Mucosa of stomach (tissue), 1 donor: Measurements from ENCODE around the gene ARL6IP5.

Experiments
- H3K27me3 ChIP-seq: one replicate; pipeline ENCODE4 v1.7.0; 2013; ENCODE audit warnings: mild to moderate bottlenecking, low read length; ENCODE audit not compliant: control insufficient read depth, insufficient read depth
- H3K36me3 ChIP-seq: one replicate; pipeline ENCODE4 v1.7.0; 2013; ENCODE audit warnings: low read length; ENCODE audit not compliant: control insufficient read depth, insufficient read depth
- H3K4me1 ChIP-seq: one replicate; pipeline ENCODE4 v1.7.0; 2013; ENCODE audit warnings: mild to moderate bottlenecking, low read length; ENCODE audit not compliant: control insufficient read depth, insufficient read depth
- H3K4me3 ChIP-seq: one replicate; pipeline ENCODE4 v1.7.0; 2013; ENCODE audit warnings: low read length
- H3K9ac ChIP-seq: one replicate; pipeline ENCODE4 v1.7.0; 2013; ENCODE audit warnings: mild to moderate bottlenecking, low read length, moderate library complexity
- H3K9me3 ChIP-seq: one replicate; pipeline ENCODE4 v1.7.0; 2013; ENCODE audit warnings: mild to moderate bottlenecking, low read length, moderate library complexity; ENCODE audit not compliant: control insufficient read depth
- donor health status: Pancreatic carcinoma.

Gene ARL6IP5

GRCh38 chr3:69121950-69122349, 37.2 kb downstream of the ARL6IP5 start:
- Histone ChIP-seq H3K9me3 (no peaks in the 10 kb centered on the region), H3K4me3 (no peak overlapping the region), H3K36me3 (no peaks in the 10 kb centered on the region), H3K9ac (no peak overlapping the region), H3K27me3 (no peaks in the 10 kb centered on the region), H3K4me1 (no peaks in the 10 kb centered on the region)

GRCh38 chr3:69122403-69122802, 37.7 kb downstream of the ARL6IP5 start, which contains the start of gene LMOD3:
TSS of gene LMOD3 (minus strand) at chr3:69122595. CDS start at chr3:69122386, 209 bp downstream.
- H3K4me3 ChIP-seq: no peak within 1 kb of the TSS
- H3K9me3 ChIP-seq: no peaks in the 10 kb centered on the region
- no peaks in the 10 kb centered on the region for H3K27me3 ChIP-seq
- H3K9ac ChIP-seq: no peak within 1 kb of the TSS
- no peaks in the 10 kb centered on the region for H3K36me3 ChIP-seq
- H3K4me1 ChIP-seq: no peaks in the 10 kb centered on the region

- Histone ChIP-seq H3K36me3 (no peaks in the 10 kb centered on the region), H3K27me3 (no peaks in the 10 kb centered on the region), H3K9me3 (no peaks in the 10 kb centered on the region), H3K9ac (no peak overlapping the region), H3K4me3 (no peak overlapping the region), H3K4me1 (no peaks in the 10 kb centered on the region)
These were observed 41.5 kb downstream of the ARL6IP5 start for GRCh38 chr3:69126216-69126615.

DNA sequence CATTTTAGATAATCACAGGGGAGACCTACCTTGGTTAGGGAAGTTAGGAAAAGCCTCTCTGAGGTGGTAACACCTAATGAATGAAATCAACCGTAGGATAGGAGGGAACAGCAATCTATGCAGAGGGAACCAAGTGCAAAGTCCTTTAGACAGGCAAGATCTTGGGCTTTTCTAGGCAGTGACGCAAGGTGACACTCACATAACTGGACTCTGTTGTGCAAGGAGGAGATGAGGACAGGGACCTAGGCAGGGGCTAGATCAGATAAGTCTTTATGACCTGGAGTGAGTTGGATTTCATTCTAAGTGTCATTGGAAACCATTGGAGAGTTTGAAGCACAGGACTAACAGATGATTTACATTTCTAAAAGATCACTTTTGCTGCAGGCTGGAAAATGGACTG, 42.3 kb downstream of the ARL6IP5 start:
- Histone ChIP-seq H3K27me3 (no peaks in the 10 kb centered on the region), H3K4me1 (no peaks in the 10 kb centered on the region), H3K4me3 (no peak overlapping the region), H3K9me3 (no peaks in the 10 kb centered on the region), H3K36me3 (no peaks in the 10 kb centered on the region), H3K9ac (no peak overlapping the region)

DNA sequence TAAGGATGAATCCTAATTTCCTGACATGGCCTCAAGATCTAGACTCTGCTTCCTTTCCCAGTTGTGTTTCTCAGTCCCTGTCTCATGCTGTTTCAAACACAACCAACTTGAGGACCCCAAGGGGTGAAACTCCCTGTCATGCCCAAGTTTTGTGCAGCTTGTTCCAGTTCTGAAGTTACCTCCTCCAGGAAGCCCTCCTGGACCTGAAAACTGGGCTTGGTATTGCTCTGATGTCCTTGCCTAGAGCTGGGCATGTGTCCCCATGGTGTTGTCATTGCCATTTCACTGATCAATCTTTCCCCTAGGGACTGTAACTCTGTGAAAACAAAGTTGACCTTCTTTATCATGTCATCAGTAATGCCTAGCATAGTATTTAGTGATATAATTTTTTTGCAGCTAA, 43.8 kb downstream of the ARL6IP5 start:
- no peaks in the 10 kb centered on the region for H3K36me3 ChIP-seq
- no peaks in the 10 kb centered on the region for H3K27me3 ChIP-seq
- H3K9ac ChIP-seq: no peak overlapping the region
- no peaks in the 10 kb centered on the region for H3K4me1 ChIP-seq
- H3K4me3 ChIP-seq: no peak overlapping the region
- no peaks in the 10 kb centered on the region for H3K9me3 ChIP-seq

DNA sequence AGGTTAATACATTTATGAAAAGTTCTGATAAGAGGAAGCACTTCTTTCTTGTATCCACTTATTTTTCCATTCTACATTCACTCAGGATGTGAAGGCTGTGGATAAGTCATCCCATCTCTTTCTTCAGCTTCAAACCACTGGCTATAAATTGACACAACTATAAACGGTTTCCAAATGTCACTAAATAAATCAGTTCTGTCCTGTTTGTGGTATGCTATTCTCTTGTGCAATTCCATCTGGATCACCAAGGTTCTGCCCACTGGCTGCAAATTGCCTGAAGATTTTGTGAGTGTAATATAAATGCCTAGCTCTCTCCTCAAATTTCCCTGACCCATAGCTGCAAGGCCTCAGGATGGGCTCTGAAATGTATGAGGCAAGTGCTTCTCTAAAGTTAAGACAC, 44.8 kb downstream of the ARL6IP5 start:
- Histone ChIP-seq H3K4me1 (no peaks in the 10 kb centered on the region), H3K9me3 (no peaks in the 10 kb centered on the region), H3K36me3 (no peaks in the 10 kb centered on the region), H3K27me3 (no peaks in the 10 kb centered on the region), H3K4me3 (no peak overlapping the region), H3K9ac (no peak overlapping the region)

DNA sequence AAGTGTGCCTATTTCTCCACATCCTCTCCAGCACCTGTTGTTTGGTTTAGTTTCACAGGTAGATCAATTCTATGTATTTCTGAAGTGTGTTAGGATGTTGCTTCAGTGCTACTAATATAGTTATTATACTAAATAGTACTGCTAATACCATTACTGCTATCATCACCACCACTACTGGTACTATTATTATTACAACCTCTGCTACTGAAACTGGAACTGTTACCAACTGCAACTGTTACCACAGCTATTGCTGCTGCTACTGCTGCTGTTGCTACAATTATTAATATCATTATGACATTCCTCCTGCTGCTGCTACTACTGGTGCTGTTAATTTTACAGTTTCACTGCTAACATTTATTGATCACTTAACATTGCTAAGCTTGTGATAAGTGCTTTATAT, 46.0 kb downstream of the ARL6IP5 start:
- H3K4me1 ChIP-seq: no peaks in the 10 kb centered on the region
- no peaks in the 10 kb centered on the region for H3K9me3 ChIP-seq
- H3K4me3 ChIP-seq: no peak overlapping the region
- no peaks in the 10 kb centered on the region for H3K36me3 ChIP-seq
- H3K9ac ChIP-seq: no peak overlapping the region
- no peaks in the 10 kb centered on the region for H3K27me3 ChIP-seq

GRCh38 chr3:69137005-69137404, 52.3 kb downstream of the ARL6IP5 start:
- Histone ChIP-seq H3K9me3 (no peaks in the 10 kb centered on the region), H3K27me3 (no peaks in the 10 kb centered on the region), H3K36me3 (no peaks in the 10 kb centered on the region), H3K9ac (no peak overlapping the region), H3K4me3 (no peak overlapping the region), H3K4me1 (no peaks in the 10 kb centered on the region)

DNA sequence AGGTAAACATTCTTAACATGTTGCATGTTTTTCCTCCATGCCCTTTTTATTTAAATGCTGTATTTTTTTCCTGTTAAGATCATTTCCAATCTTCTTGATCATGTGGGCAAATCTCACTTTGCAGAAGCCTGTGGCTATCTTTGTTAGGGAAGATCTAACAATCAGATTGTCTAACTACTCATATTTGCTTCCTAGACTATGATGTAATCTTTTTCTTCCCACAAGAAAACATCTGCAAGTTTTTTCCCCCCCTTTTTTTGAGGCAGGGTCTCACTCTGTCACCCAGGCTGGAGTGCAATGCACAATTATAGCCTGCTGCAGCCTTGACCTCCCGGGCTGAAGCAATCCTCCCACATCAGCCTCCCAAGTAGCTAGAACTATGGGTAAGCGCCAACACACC, 52.7 kb downstream of the ARL6IP5 start:
- Histone ChIP-seq H3K36me3 (no peaks in the 10 kb centered on the region), H3K9me3 (no peaks in the 10 kb centered on the region), H3K27me3 (no peaks in the 10 kb centered on the region), H3K4me1 (no peaks in the 10 kb centered on the region), H3K9ac (no peak overlapping the region), H3K4me3 (no peak overlapping the region)

GRCh38 chr3:69141313-69141712, 56.6 kb downstream of the ARL6IP5 start:
- Histone ChIP-seq H3K4me3 (no peak overlapping the region), H3K27me3 (no peaks in the 10 kb centered on the region), H3K9me3 (no peaks in the 10 kb centered on the region), H3K9ac (no peak overlapping the region), H3K4me1 (no peaks in the 10 kb centered on the region), H3K36me3 (no peaks in the 10 kb centered on the region)

GRCh38 chr3:69142090-69142489, 57.4 kb downstream of the ARL6IP5 start:
- Histone ChIP-seq H3K9ac (no peak overlapping the region), H3K27me3 (no peaks in the 10 kb centered on the region), H3K9me3 (no peaks in the 10 kb centered on the region), H3K4me1 (no peaks in the 10 kb centered on the region), H3K36me3 (no peaks in the 10 kb centered on the region), H3K4me3 (no peak overlapping the region)

- no peak overlapping the region for H3K9ac ChIP-seq
- no peaks in the 10 kb centered on the region for H3K9me3 ChIP-seq
- H3K4me3 ChIP-seq: no peak overlapping the region
- no peaks in the 10 kb centered on the region for H3K4me1 ChIP-seq
- H3K36me3 ChIP-seq: no peaks in the 10 kb centered on the region
- no peaks in the 10 kb centered on the region for H3K27me3 ChIP-seq
These were observed 58.2 kb downstream of the ARL6IP5 start for GRCh38 chr3:69142797-69143454.

GRCh38 chr3:69143612-69144011, 58.9 kb downstream of the ARL6IP5 start:
- no peaks in the 10 kb centered on the region for H3K27me3 ChIP-seq
- no peaks in the 10 kb centered on the region for H3K36me3 ChIP-seq
- H3K4me1 ChIP-seq: no peaks in the 10 kb centered on the region
- no peak overlapping the region for H3K9ac ChIP-seq
- H3K9me3 ChIP-seq: no peaks in the 10 kb centered on the region
- H3K4me3 ChIP-seq: no peak overlapping the region
